Stimulated activated CD4-positive, alpha-beta T cell treated with anti-CD3 and anti-CD28 coated beads, Interleukin-12 subunit alpha, Interleukin-12 subunit beta, amount 100 ng/mL, for 24 hours (primary cell): ENCODE measurements around the gene AGRN.

Source experiments
- DNase-seq, 2 experiments: peaks; one replicate each; pipeline ENCODE4 v3.0.0-alpha.2; 2020; ENCODE audit warnings: low read depth in 2 of 2

The AGRN gene

GRCh38 chr1:1035291-1035943, 15.5 kb downstream of the AGRN start:
- no peak for DNase-seq

- no peak for DNase-seq
Measured at GRCh38 chr1:1037366-1038327, 17.7 kb downstream of the AGRN start.

DNA sequence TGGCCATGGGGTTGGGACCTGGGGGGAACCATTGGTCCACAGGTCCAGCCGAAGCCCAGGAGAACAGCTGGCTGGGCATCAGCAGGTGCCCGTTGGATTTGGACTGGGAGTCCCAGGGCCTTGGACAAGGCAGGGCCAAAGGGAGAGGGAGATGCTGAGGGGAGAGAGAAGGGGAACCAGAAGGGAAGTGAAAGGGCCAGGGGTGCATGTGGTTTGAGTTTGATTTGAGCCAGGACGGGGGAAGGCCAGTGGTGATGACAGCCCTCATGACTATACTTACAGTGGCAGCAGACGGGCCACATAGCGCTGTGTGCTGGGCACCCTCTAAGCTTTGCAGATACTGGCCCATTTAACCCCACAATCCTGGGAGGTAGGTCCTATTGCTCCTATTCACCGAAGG, 18.8 kb downstream of the AGRN start:
- no peak for DNase-seq

- DNase-seq, result no peak
Measured at GRCh38 chr1:1039145-1039910, 19.4 kb downstream of the AGRN start.

- DNase-seq, result peak; percentile 58 to 64
Measured at GRCh38 chr1:1040004-1040991, 20.4 kb downstream of the AGRN start.

GRCh38 chr1:1041092-1041523, 21.2 kb downstream of the AGRN start:
- no peak for DNase-seq

DNA sequence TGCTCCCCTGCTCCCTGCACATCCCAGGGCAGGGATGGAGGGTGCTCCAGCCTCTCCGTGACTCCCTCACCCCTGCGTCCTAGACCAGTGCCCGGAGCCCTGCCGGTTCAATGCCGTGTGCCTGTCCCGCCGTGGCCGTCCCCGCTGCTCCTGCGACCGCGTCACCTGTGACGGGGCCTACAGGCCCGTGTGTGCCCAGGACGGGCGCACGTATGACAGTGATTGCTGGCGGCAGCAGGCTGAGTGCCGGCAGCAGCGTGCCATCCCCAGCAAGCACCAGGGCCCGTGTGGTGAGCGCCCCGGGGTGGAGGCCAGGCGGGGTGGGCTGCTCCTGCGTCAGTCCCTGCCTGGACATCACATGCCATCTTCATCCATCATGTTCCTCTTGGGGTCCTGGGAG, 22.0 kb downstream of the AGRN start:
- DNase-seq, result no peak

GRCh38 chr1:1042835-1043234, 22.9 kb downstream of the AGRN start:
- DNase-seq, result no peak

GRCh38 chr1:1043411-1043810, 23.5 kb downstream of the AGRN start:
- DNase-seq, result no peak

GRCh38 chr1:1043921-1044320, 24.0 kb downstream of the AGRN start:
- no peak for DNase-seq

DNA sequence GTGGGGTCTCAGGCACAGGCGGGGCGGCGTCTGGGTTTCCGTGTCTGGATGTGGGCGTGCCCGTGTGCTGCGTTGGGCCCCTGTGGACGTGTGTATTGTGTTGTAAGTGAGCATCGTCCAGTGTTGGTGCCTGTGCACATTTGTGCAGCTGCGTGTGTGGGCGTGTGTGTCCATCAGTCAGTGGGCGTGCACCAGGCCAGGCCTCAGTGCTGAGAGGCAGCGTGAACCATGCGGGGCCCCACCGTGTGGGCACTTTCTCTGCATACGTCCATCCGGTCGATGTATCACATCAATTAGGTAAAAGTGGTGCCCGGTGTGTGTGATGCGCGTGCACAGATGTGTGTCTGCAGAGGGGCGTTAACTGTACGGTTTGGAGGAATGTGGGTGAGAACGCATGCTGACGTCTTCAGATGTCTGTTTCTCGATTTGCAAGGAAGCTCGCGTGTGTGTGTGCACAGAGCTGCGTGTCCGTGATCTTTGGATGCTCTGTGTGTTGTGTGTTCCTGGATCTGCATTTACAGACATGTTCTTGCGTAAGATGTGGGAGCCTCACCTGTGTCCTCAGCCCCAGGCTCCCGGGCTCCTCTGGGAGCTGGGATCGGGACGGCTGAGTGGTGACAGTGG, 24.6 kb downstream of the AGRN start:
- no peak for DNase-seq

- no peak for DNase-seq
Measured at GRCh38 chr1:1045129-1045528, 25.2 kb downstream of the AGRN start.

GRCh38 chr1:1046243-1046642, 26.3 kb downstream of the AGRN start:
- DNase-seq, result no peak

GRCh38 chr1:1046767-1047166, 26.8 kb downstream of the AGRN start:
- DNase-seq, result no peak

DNA sequence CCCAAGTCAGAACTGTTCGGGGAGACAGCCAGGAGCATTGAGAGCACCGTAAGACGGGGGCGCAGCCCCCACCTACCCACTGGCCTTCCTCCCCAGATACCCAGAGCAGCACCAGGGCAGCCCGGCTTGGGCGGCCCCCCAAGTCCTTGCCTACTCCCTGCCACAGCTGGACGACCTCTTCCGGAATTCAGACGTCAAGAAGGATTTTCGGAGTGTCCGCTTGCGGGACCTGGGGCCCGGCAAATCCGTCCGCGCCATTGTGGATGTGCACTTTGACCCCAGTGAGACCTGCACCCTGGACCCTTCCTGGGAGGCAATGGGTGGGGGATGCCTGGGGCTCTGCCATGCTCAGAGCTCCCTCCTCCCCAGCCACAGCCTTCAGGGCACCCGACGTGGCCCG, 27.5 kb downstream of the AGRN start:
- DNase-seq, result no peak

DNA sequence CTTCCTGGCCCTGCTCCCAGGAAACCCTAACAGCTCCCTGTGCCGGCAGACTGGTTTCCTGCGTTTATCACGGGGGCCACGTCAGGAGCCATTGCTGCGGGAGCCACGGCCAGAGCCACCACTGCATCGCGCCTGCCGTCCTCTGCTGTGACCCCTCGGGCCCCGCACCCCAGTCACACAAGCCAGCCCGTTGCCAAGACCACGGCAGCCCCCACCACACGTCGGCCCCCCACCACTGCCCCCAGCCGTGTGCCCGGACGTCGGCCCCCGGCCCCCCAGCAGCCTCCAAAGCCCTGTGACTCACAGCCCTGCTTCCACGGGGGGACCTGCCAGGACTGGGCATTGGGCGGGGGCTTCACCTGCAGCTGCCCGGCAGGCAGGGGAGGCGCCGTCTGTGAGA, 28.0 kb downstream of the AGRN start:
- DNase-seq, result no peak

DNA sequence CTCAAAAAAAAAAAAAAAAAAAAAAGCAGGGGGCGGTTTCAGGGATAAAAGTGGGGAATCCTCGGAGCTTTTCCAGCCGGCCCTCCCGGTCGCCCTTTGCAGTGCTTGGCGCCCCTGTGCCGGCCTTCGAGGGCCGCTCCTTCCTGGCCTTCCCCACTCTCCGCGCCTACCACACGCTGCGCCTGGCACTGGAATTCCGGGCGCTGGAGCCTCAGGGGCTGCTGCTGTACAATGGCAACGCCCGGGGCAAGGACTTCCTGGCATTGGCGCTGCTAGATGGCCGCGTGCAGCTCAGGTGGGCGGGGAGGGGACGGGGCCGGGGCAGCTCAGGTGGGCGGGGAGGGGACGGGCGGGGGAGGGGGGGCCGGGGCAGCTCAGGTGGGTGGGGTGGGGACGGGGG, 28.8 kb downstream of the AGRN start:
- DNase-seq, result no peak

DNA sequence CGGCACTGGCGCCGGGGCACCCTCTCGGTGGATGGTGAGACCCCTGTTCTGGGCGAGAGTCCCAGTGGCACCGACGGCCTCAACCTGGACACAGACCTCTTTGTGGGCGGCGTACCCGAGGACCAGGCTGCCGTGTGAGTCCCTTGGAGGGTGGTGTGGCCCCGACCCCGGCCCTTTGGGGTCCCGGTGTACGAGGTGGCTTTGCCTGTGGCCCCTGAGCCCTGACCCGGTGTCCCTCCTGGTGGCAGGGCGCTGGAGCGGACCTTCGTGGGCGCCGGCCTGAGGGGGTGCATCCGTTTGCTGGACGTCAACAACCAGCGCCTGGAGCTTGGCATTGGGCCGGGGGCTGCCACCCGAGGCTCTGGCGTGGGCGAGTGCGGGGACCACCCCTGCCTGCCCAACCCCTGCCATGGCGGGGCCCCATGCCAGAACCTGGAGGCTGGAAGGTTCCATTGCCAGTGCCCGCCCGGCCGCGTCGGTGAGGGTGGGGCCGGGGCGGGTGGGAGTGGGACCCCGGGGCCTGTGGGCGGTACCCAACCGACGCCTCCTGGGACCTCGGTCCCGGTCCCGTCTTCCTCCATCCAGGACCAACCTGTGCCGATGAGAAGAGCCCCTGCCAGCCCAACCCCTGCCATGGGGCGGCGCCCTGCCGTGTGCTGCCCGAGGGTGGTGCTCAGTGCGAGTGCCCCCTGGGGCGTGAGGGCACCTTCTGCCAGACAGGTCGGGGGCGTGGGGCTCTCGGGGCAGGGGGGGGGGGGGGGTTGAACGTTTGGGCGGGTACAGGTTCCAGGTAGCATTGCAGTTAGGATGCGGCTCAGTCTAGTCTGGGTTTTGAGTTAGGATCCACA, 29.6 kb downstream of the AGRN start:
- no peak for DNase-seq

DNA sequence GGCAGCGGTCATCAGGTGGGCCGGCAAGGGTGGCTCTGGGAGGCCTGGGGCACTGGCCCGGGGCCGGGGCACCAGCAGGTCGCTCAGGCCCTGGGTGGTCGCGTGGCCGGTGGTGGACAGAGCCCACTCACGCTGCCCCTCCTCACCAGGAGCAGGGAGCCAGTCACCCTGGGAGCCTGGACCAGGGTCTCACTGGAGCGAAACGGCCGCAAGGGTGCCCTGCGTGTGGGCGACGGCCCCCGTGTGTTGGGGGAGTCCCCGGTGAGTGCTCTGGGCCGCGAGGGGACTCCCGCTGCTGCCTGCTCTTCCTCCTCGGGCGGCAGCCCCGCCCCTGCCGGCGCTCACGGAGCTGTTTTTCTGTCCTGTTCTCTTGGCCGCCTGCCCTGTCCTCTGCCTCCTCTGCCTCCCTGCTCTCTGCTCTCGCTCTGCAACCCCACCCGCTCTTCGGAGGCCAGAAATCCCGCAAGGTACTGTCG, 30.7 kb downstream of the AGRN start:
- DNase-seq, result no peak
